Measurements from ENCODE around the gene ASTN2. TPM values are rescaled to one million over a fixed set of nuclear protein-coding genes. Genes with fewer than 3 reads are reported as not detected.

Gene ASTN2
- total RNA-seq, 4 donors from 2014 or later: 0.94 to 5.6 (median 3.7) TPM

DNA sequence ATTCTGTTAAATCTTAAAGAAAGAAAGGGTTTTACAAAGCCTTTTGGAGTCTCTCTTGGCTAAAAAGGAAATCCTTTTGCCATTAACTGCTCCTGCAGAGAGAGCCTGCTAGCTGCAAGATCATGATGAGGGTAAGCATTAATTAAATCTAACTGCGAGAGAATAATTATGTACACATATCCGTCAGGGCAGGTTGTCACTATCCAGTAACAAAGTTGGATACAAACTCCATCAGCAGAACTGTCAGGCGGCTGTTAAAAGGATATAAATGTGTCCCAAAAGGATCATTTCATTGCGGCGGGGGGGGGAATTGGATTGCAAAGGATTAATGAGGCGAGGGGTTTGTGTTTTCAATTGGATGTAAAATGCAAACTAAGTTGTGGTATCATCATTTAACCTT is 289.3 kb downstream of the ASTN2 start:
- no peaks in the 10 kb centered on the region for H3K4me1 ChIP-seq
- no peaks in the 10 kb centered on the region for H3K36me3 ChIP-seq
- no peak overlapping the region for H3K4me3 ChIP-seq (replicated peaks in 1 of 3)
- no peaks in the 10 kb centered on the region for H3K27me3 ChIP-seq
- no peak for DNase-seq
- 61 to 75% methylated on average over 6 of the region's 6 CpGs for WGBS, 2 donors
- H3K27ac ChIP-seq: no peak overlapping the region
- TF ChIP-seq CTCF (IDR thresholded peaks at IDR 0.05) (no peak), POLR2A (IDR thresholded peaks at IDR 0.05) (no peak)
- H3K9me3 ChIP-seq: no peaks in the 10 kb centered on the region
- intact Hi-C loops (cut with DNase I): no loop called here

DNA sequence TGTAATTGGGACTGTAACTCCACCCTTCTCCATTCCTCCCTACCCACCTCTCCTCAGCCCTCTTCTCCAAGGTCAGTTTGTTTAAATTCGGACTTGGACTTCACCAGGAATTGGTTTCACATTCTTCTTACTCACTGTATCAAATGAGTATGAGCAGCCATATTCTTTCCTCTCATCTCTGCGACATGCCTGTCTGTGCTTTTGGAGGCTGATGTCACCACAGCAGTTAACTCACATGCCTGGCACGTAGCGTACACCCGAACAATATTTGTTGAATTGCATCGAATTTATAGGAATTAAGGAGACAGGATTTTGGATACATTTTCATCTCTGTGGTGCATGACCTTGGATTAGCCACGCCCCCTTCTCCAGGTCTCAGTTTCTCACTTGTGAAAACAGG is 291.1 kb downstream of the ASTN2 start:
- no peak overlapping the region for H3K27ac ChIP-seq
- intact Hi-C loops (cut with DNase I): no loop called here
- H3K4me3 ChIP-seq (replicated peaks in 1 of 3): no peak overlapping the region
- no peaks in the 10 kb centered on the region for H3K36me3 ChIP-seq
- TF ChIP-seq CTCF (IDR thresholded peaks at IDR 0.05): no peak
- no peak for TF ChIP-seq POLR2A (IDR thresholded peaks at IDR 0.05)
- no peak for DNase-seq
- H3K27me3 ChIP-seq: no peaks in the 10 kb centered on the region
- no peaks in the 10 kb centered on the region for H3K9me3 ChIP-seq
- H3K4me1 ChIP-seq: no peaks in the 10 kb centered on the region
- 83 to 87% methylated on average over 7 of the region's 7 CpGs for WGBS, 2 donors

- 73 to 78% methylated on average over 3 of the region's 3 CpGs for WGBS, 2 donors
- Histone ChIP-seq H3K9me3 (no peaks in the 10 kb centered on the region), H3K4me1 (no peaks in the 10 kb centered on the region), H3K36me3 (no peaks in the 10 kb centered on the region), H3K4me3 (replicated peaks in 1 of 3) (no peak overlapping the region), H3K27ac (no peak overlapping the region), H3K27me3 (no peaks in the 10 kb centered on the region)
- intact Hi-C loops (cut with DNase I): no loop called here
- no peak for DNase-seq
- no peak for TF ChIP-seq CTCF (IDR thresholded peaks at IDR 0.05)
- TF ChIP-seq POLR2A (IDR thresholded peaks at IDR 0.05): no peak
These were observed 291.9 kb downstream of the ASTN2 start for GRCh38 chr9:117122953-117123352.

- Histone ChIP-seq H3K4me3 (replicated peaks in 1 of 3) (no peak overlapping the region), H3K27ac (no peak overlapping the region), H3K36me3 (no peaks in the 10 kb centered on the region), H3K4me1 (no peaks in the 10 kb centered on the region), H3K27me3 (no peaks in the 10 kb centered on the region), H3K9me3 (no peaks in the 10 kb centered on the region)
- intact Hi-C loops (cut with DNase I): no loop called here
- 83 to 86% methylated on average over 1 of the region's 1 CpG for WGBS, 2 donors
- TF ChIP-seq POLR2A (IDR thresholded peaks at IDR 0.05) (no peak), CTCF (IDR thresholded peaks at IDR 0.05) (no peak)
- no peak for DNase-seq
These were observed 292.8 kb downstream of the ASTN2 start for GRCh38 chr9:117122102-117122501.

DNA sequence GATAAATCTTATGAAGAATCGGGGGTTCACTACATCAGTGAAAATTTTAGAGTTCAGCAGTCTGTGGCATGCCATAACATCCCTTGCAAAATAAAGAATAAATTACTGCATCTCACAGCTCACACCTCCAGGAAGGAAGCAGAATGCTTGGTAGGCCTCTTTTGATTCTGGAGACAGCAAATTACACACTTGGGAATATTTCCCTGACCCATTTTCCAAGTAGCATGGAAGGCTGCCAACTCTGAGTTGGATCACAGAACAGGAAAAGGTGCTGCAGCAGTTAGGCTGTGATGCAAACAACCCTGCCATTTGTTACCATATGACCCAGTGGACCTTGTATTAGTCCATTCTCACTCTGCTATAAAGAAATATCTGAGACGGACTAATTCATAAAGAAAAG is 293.5 kb downstream of the ASTN2 start:
- TF ChIP-seq POLR2A (IDR thresholded peaks at IDR 0.05): no peak
- TF ChIP-seq CTCF (IDR thresholded peaks at IDR 0.05): no peak
- no peaks in the 10 kb centered on the region for H3K27me3 ChIP-seq
- H3K4me3 ChIP-seq (replicated peaks in 1 of 3): no peak overlapping the region
- H3K36me3 ChIP-seq: no peaks in the 10 kb centered on the region
- intact Hi-C loops (cut with DNase I): no loop called here
- 83 to 90% methylated on average over 2 of the region's 2 CpGs for WGBS, 2 donors
- no peaks in the 10 kb centered on the region for H3K9me3 ChIP-seq
- DNase-seq: peak; percentile 14 to 49
- H3K27ac ChIP-seq: no peak overlapping the region
- H3K4me1 ChIP-seq: no peaks in the 10 kb centered on the region

Measured in thyroid gland (tissue), 4 donors.